WERI-Rb-1 (cell line): ENCODE results near the gene ULK1.

Experiments
- DNase-seq: peaks from one replicate; pipeline ENCODE4 v3.0.0-alpha.2; 2020
- H3K27ac ChIP-seq: fragments of 250-450 bp; sonication (Bioruptor Pico); 2 replicates; pipeline ENCODE4 v1.5.1; 2020; ENCODE audit warnings: mild to moderate bottlenecking, moderate library complexity
- H3K27me3 ChIP-seq: fragments of 250-450 bp; sonication (Bioruptor Pico); 2 replicates; pipeline ENCODE4 v1.5.1; 2021; ENCODE audit warnings: mild to moderate bottlenecking, low read depth, moderate library complexity; ENCODE audit not compliant: insufficient read depth, severe bottlenecking
- H3K36me3 ChIP-seq: fragments of 250-450 bp; sonication (Bioruptor Pico); 2 replicates; pipeline ENCODE4 v1.5.1; 2020; ENCODE audit warnings: mild to moderate bottlenecking, moderate library complexity
- H3K4me3 ChIP-seq: 2 replicates; pipeline ENCODE4 v1.5.1; 2011; ENCODE audit warnings: low read depth, mild to moderate bottlenecking, control low read depth, low read length
- H3K9me3 ChIP-seq: fragments of 250-450 bp; sonication (Bioruptor Pico); 2 replicates; pipeline ENCODE4 v1.5.1; 2021; ENCODE audit warnings: mild to moderate bottlenecking, moderate library complexity; ENCODE audit not compliant: severe bottlenecking
- TF ChIP-seq, protein P1 (sequence below): IDR thresholded peaks from 2 replicates; pipeline ENCODE4 v1.5.1; 2011; ENCODE audit warnings: low read depth, mild to moderate bottlenecking, control low read depth, inconsistent platforms, low read length

Gene ULK1

DNA sequence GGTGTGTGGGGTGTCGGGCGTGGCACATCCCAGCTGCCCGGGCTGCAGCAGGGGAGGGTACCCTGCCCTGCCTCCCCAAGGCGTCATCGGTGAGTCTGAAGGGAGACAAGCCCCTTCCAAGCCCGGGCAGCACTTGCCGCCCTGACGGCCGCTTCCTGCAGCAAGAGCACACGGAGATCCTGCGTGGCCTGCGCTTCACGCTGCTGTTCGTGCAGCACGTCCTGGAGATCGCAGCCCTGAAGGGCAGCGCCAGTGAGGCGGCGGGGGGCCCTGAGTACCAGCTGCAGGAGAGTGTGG, 24.6 kb downstream of the ULK1 start:
- no peaks in the 10 kb centered on the region for H3K27me3 ChIP-seq
- DNase-seq: no peak
- TF ChIP-seq, protein P1, sequence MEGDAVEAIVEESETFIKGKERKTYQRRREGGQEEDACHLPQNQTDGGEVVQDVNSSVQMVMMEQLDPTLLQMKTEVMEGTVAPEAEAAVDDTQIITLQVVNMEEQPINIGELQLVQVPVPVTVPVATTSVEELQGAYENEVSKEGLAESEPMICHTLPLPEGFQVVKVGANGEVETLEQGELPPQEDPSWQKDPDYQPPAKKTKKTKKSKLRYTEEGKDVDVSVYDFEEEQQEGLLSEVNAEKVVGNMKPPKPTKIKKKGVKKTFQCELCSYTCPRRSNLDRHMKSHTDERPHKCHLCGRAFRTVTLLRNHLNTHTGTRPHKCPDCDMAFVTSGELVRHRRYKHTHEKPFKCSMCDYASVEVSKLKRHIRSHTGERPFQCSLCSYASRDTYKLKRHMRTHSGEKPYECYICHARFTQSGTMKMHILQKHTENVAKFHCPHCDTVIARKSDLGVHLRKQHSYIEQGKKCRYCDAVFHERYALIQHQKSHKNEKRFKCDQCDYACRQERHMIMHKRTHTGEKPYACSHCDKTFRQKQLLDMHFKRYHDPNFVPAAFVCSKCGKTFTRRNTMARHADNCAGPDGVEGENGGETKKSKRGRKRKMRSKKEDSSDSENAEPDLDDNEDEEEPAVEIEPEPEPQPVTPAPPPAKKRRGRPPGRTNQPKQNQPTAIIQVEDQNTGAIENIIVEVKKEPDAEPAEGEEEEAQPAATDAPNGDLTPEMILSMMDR: no peak
- no peak overlapping the region for H3K27ac ChIP-seq
- peaks cover 82% of the 10 kb centered on the region for H3K36me3 ChIP-seq
- no peaks in the 10 kb centered on the region for H3K9me3 ChIP-seq
- no peak overlapping the region for H3K4me3 ChIP-seq

DNA sequence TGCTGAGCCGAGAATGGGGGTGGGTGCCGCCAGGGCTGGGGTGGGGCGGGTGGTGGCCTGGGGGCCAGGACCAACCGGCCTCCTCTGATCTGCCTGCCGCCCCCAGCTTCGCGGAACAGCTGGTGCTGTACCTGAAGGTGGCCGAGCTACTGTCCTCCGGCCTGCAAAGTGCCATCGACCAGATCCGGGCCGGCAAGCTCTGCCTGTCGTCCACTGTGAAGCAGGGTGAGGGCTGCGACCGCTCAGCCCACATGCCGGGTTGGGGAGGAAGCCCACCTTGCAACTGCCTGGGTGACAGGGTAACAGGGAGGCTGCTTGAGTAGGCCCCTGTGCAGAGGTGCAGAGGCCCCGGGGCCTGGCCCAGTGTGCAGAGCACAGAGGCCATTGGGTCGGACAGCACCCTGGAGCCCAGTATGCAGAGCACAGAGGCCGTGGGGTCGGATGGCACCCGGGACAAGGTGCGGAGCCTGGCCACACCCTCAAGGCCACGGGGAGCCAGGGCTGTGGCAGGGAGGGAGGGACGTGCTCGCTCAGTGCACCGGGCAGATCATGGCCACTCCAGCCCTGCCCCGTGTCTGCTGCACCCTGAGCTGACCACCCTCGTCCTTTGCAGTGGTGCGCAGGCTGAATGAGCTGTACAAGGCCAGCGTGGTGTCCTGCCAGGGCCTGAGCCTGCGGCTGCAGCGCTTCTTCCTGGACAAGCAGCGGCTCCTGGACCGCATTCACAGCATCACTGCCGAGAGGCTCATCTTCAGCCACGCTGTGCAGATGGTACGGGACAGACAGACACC, 25.1 kb downstream of the ULK1 start:
- no peak overlapping the region for H3K27ac ChIP-seq
- no peaks in the 10 kb centered on the region for H3K9me3 ChIP-seq
- DNase-seq: no peak
- H3K36me3 ChIP-seq: peaks cover 77% of the 10 kb centered on the region
- TF ChIP-seq, protein P1: no peak
- no peak overlapping the region for H3K4me3 ChIP-seq
- H3K27me3 ChIP-seq: no peaks in the 10 kb centered on the region

DNA sequence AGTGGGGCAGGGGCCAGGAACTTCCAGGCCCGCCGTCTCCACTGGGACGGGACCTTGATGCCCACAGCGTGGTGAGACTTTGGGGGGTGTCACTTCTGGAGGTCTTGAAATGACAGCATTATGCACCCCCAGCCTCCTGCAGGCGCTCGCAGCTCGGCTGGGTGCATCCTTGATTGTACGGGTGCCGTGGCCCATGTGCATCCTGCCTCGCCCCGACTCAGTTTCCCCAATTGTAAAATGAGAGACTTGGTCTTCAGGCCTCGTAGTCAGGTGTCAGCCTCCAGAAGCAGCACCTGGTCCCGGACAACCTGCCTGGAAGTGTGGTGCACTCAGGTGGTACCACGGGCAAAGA, 25.7 kb downstream of the ULK1 start:
- Histone ChIP-seq H3K36me3 (peaks cover 71% of the 10 kb centered on the region), H3K27me3 (no peaks in the 10 kb centered on the region), H3K4me3 (no peak overlapping the region), H3K9me3 (no peaks in the 10 kb centered on the region), H3K27ac (no peak overlapping the region)
- no peak for DNase-seq
- TF ChIP-seq, protein P1: no peak

DNA sequence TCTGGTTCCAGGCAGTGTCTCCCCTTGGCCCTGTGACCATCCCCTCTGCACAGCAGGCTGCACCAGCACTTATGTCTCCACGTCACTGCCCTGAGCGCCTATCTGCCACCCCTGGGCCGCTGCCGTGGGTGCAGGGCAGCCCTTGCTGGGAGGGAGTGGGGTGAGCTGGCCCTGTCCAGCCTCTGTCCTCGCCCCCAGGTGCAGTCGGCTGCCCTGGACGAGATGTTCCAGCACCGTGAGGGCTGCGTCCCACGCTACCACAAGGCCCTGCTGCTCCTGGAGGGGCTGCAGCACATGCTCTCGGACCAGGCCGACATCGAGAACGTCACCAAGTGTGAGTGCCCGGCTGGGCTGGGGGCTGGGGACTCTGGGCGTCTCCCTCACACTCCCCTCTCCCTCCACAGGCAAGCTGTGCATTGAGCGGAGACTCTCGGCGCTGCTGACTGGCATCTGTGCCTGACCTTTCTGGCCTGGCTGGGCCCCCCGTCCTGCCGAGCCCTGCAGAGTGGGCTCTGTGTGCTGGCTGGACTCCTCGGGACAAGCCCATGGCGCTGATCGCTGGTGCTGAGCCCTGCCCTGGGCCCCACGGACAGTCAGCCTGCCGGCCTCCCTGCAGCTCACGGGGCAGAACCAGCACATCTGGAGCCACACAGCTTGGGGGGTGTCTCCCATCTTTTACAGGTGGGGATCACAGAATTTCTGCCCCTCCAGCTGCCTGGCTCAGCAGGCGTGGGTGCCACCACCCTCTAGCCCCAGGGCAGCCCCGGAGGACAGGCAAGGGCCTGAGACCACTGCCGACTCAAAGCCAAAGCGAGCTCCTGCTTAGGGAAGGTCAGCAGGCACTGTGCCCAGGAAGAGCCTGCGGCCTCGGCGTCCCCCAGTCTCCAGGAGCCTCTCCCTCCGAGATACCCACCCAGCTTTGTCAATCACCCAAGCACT, 26.7 kb downstream of the ULK1 start:
- Histone ChIP-seq H3K27ac (no peak overlapping the region), H3K4me3 (no peak overlapping the region), H3K9me3 (no peaks in the 10 kb centered on the region), H3K36me3 (peaks cover 61% of the 10 kb centered on the region), H3K27me3 (no peaks in the 10 kb centered on the region)
- DNase-seq: no peak
- TF ChIP-seq, protein P1: no peak

DNA sequence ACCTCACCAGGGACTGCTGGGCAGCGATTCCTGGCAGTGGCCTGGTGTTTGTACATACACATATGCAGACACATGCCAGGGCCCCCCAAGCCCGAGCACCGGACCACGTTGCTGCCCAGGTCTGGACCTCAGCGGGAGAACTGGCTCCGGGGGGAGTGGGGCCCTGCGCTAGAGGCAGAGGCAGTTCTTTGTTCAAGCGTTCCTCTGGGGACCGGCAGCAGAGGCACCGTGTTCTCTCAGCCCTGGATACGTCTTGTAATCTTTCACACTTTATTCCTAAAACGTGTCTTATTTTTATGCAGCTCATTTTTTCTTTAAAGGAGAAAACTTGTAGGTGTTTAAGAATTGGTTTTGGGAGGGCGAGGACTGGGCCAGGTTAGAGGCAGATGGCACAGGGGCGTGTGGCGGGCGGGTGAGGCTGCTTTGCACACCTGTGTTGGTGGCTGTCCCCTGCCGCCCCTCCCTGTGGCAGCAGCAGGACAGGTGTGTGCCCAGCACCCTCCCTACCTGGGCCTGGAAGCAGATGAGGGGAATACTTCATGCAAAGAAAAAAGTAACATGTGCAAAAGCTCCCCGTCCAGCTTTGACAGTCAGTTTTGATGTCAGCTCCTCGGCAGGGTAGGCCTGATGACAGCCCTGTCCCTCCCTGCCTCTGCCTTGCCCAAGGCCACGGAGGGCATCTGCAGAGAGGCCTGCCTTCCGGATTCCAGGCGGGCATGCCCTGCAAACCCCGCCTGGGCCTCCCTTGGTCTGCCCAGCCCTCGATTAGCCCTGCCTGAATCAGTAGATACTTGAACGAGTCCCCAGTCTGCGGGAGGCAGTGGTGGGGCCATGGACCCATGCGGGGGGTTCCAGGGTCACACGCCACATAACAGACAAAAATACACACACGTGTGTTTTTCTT, 27.7 kb downstream of the ULK1 start:
- TF ChIP-seq, protein P1: no peak
- peaks cover 54% of the 10 kb centered on the region for H3K36me3 ChIP-seq
- H3K9me3 ChIP-seq: peaks cover 4% of the 10 kb centered on the region
- no peak overlapping the region for H3K27ac ChIP-seq
- no peaks in the 10 kb centered on the region for H3K27me3 ChIP-seq
- H3K4me3 ChIP-seq: no peak overlapping the region
- no peak for DNase-seq
